H9 (cell line): ENCODE results near the gene PLA2R1. TPM values are rescaled to one million over a fixed set of nuclear protein-coding genes. Genes with fewer than 3 reads are reported as not detected.

Experiments
- DNase-seq: peaks from one replicate; pipeline ENCODE4 v3.0.0-alpha.2; 2017
- H2AFZ ChIP-seq: one replicate; pipeline ENCODE4 v1.6.1; 2013; ENCODE audit warnings: mild to moderate bottlenecking, low read length, control low read depth, moderate library complexity
- H2AK5ac ChIP-seq: 2 replicates; pipeline ENCODE4 v1.6.1; 2013; ENCODE audit warnings: low read length, control low read depth, mixed read lengths; ENCODE audit not compliant: insufficient read length
- H2BK120ac ChIP-seq: one replicate; pipeline ENCODE4 v1.6.1; 2013; ENCODE audit warnings: low read depth, mild to moderate bottlenecking, low read length, control low read depth, inconsistent platforms; ENCODE audit not compliant: poor library complexity, severe bottlenecking
- H2BK12ac ChIP-seq: 2 replicates; pipeline ENCODE4 v1.6.1; 2013; ENCODE audit warnings: low read length, control low read depth, mixed read lengths, low read depth; ENCODE audit not compliant: insufficient read length
- H2BK15ac ChIP-seq: 2 replicates; pipeline ENCODE4 v1.6.1; 2013; ENCODE audit warnings: low read depth, low read length, control low read depth
- H2BK20ac ChIP-seq: one replicate; pipeline ENCODE4 v1.6.1; 2013; ENCODE audit warnings: low read depth, mild to moderate bottlenecking, low read length, control low read depth, inconsistent platforms; ENCODE audit not compliant: poor library complexity, severe bottlenecking
- H2BK5ac ChIP-seq: 2 replicates; pipeline ENCODE4 v1.6.1; 2013; ENCODE audit warnings: low read length, control low read depth, mixed read lengths; ENCODE audit not compliant: insufficient read length
- H3K14ac ChIP-seq: 2 replicates; pipeline ENCODE4 v1.6.1; 2013; ENCODE audit warnings: low read length, control low read depth; ENCODE audit not compliant: insufficient read depth
- H3K18ac ChIP-seq: 2 replicates; pipeline ENCODE4 v1.6.1; 2013; ENCODE audit warnings: low read depth, mild to moderate bottlenecking, mixed read lengths, low read length, control low read depth; ENCODE audit not compliant: insufficient read length
- H3K23ac ChIP-seq: 2 replicates; pipeline ENCODE4 v1.6.1; 2013; ENCODE audit warnings: low read length, control low read depth, mixed read lengths, low read depth; ENCODE audit not compliant: insufficient read length
- H3K23me2 ChIP-seq: 2 replicates; pipeline ENCODE4 v1.6.1; 2013; ENCODE audit warnings: low read depth, mild to moderate bottlenecking, mixed read lengths, low read length, control low read depth; ENCODE audit not compliant: insufficient read length, poor library complexity, severe bottlenecking
- H3K27ac ChIP-seq: 2 replicates; pipeline ENCODE4 v1.5.1; 2013; ENCODE audit warnings: low read length, control low read depth, mixed read lengths, low read depth; ENCODE audit not compliant: insufficient read length
- H3K27me3 ChIP-seq: 2 replicates; pipeline ENCODE4 v1.6.1; 2013; ENCODE audit warnings: low read length, control low read depth, inconsistent platforms; ENCODE audit not compliant: insufficient read depth
- H3K4ac ChIP-seq: 2 replicates; pipeline ENCODE4 v1.6.1; 2013; ENCODE audit warnings: low read depth, mild to moderate bottlenecking, control low read depth, inconsistent platforms, low read length, moderate library complexity
- H3K4me1 ChIP-seq: 2 replicates; pipeline ENCODE4 v1.6.1; 2013; ENCODE audit warnings: low read length, control low read depth, inconsistent platforms; ENCODE audit not compliant: insufficient read depth
- H3K4me2 ChIP-seq: 2 replicates; pipeline ENCODE4 v1.6.1; 2013; ENCODE audit warnings: low read length, control low read depth, mixed read lengths; ENCODE audit not compliant: insufficient read length, insufficient read depth
- H3K56ac ChIP-seq: 2 replicates; pipeline ENCODE4 v1.6.1; 2013; ENCODE audit warnings: low read depth, mild to moderate bottlenecking, mixed read lengths, low read length, control low read depth; ENCODE audit not compliant: insufficient read length
- H3K79me1 ChIP-seq: 2 replicates; pipeline ENCODE4 v1.6.1; 2013; ENCODE audit warnings: low read depth, mild to moderate bottlenecking, moderate library complexity, low read length, control low read depth, inconsistent platforms; ENCODE audit not compliant: insufficient read depth, poor library complexity, severe bottlenecking
- H3K79me2 ChIP-seq: 2 replicates; pipeline ENCODE4 v1.6.1; 2013; ENCODE audit warnings: low read length, control low read depth, inconsistent platforms; ENCODE audit not compliant: insufficient read depth
- H3K9ac ChIP-seq: 2 replicates; pipeline ENCODE4 v1.6.1; 2013; ENCODE audit warnings: low read length, control low read depth, mixed read lengths; ENCODE audit not compliant: insufficient read length; ENCODE audit errors: extremely low read depth
- H3K9me3 ChIP-seq: one replicate; pipeline ENCODE4 v1.6.1; 2013; ENCODE audit warnings: low read depth, low read length, inconsistent platforms; ENCODE audit not compliant: control insufficient read depth
- H3T11ph ChIP-seq: one replicate; pipeline ENCODE4 v1.6.1; 2013; ENCODE audit warnings: mild to moderate bottlenecking, low read length, control low read depth, inconsistent platforms
- H4K20me1 ChIP-seq: one replicate; pipeline ENCODE4 v1.6.1; 2013; ENCODE audit not compliant: control insufficient read depth, insufficient read length, insufficient read depth
- H4K5ac ChIP-seq: 2 replicates; pipeline ENCODE4 v1.6.1; 2013; ENCODE audit warnings: low read depth, mild to moderate bottlenecking, mixed read lengths, low read length, control low read depth; ENCODE audit not compliant: insufficient read length
- H4K8ac ChIP-seq: replicated peaks from 2 replicates; pipeline ENCODE4 v1.6.1; 2013; ENCODE audit warnings: low read length, control low read depth, mixed read lengths, low read depth; ENCODE audit not compliant: insufficient read length
- H4K91ac ChIP-seq: 2 replicates; pipeline ENCODE4 v1.6.1; 2013; ENCODE audit warnings: low read depth, mild to moderate bottlenecking, moderate library complexity, mixed read lengths, low read length, control low read depth; ENCODE audit not compliant: insufficient read length
- H3K27ac Mint-ChIP-seq, 3 experiments: 2 replicates in 2 of 3; 3 replicates in 1 of 3; pipeline ENCODE4 v1.8.0; 2020 to 2021; ENCODE audit warnings: mixed read lengths in 3 of 3, mild to moderate bottlenecking in 1 of 3, moderate library complexity in 1 of 3
- H3K27me3 Mint-ChIP-seq: 2 replicates; pipeline ENCODE4 v1.8.0; 2021; ENCODE audit warnings: low read depth, mild to moderate bottlenecking, moderate library complexity, mixed read lengths
- H3K36me3 Mint-ChIP-seq, 3 experiments: 2 replicates in 2 of 3; 3 replicates in 1 of 3; pipeline ENCODE4 v1.8.0; 2020 to 2021; ENCODE audit warnings: low read depth in 3 of 3, mixed read lengths in 3 of 3; ENCODE audit not compliant: insufficient read depth in 1 of 3
- H3K4me1 Mint-ChIP-seq, 2 experiments: 2 replicates each; pipeline ENCODE4 v1.8.0; 2020; ENCODE audit warnings: mixed read lengths in 2 of 2
- H3K4me3 Mint-ChIP-seq, 2 experiments: 2 replicates in 1 of 2; 3 replicates in 1 of 2; pipeline ENCODE4 v1.8.0; 2020 to 2021; ENCODE audit warnings: mild to moderate bottlenecking in 2 of 2, mixed read lengths in 2 of 2, moderate library complexity in 1 of 2
- H3K9me3 Mint-ChIP-seq, 2 experiments: 2 replicates in 1 of 2; 3 replicates in 1 of 2; pipeline ENCODE4 v1.8.0; 2020; ENCODE audit warnings: mild to moderate bottlenecking in 2 of 2, mixed read lengths in 2 of 2, moderate library complexity in 1 of 2
- WGBS: extraction: QIAGEN DNeasy Blood & Tissue Kit; methylation state at CpG from one replicate; pipeline ENCODE4 v1.1.7; 2013; ENCODE audit warnings: missing lambda C conversion rate, low lambda C conversion rate, mixed read lengths; ENCODE audit not compliant: insufficient read length; ENCODE audit errors: extremely low coverage; 5-methylcytosine and 5-hydroxymethylcytosine counted together
- total RNA-seq: library from RNA; stranded (reverse); gene quantifications from 2 replicates; pipeline ENCODE4 v1.2.1, GENCODE V29; 2021
- TF ChIP-seq, protein P1 (sequence below): fragments of 200-600 bp; sonication (generic); conservative IDR thresholded peaks from 3 replicates; pipeline ENCODE4 v1.8.0; 2021; ENCODE audit warnings: antibody characterized with exemption, mild to moderate bottlenecking

Gene PLA2R1
- total RNA-seq, 1 experiment from 2014 or later = 0.83 TPM

DNA sequence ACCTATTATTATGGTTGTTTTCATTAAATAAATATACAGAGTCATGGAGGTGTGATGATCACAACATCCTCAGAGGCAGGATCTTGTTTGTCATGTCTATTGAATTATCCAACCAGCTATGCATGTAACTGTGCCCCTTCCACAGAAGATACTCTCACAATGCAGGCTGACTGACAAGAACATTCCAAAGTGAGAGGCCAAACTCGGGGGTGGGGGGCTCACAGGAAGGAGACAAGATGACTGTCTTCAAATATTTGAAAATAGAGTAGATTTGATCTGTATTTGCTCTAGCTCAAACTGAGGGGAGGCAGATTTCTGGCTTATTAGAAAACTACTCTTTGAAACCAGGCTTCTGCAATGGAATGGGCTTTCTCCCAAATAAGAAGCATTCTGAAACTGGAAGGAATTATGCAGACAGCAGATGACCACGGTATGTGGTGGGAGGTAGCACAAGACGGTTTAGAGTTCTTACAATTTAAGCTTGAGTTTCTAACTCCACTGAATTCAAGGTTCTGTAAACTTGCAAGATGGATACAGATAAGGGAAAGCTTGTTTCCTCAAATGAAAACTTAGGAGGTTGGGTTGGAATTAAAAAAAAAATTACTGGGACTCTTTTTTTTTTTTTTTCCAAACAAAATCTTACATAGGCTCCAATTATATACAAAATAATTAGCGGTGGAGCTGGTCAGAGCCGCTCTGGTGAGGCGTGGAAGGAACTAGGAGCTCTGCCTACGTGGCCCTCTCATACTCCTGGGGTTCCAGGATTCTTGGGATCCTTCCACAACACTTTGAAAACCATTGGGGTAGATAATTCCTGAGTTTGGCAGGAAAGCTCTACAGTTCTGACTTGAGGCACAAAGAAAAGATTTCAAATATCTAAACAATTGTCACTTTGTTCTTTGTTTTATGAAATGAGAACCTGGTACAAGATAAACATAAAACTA, 79.3 kb downstream of the PLA2R1 start:
- Histone ChIP-seq H2BK15ac (no peak overlapping the region), H3K23me2 (no peaks in the 10 kb centered on the region), H4K5ac (no peak overlapping the region), H2BK120ac (no peak overlapping the region), H4K91ac (no peak overlapping the region), H4K8ac (no peak overlapping the region), H3K18ac (no peak overlapping the region), H2AFZ (no peak overlapping the region), H2BK20ac (no peak overlapping the region), H3K79me1 (no peaks in the 10 kb centered on the region), H3K4me2 (no peak overlapping the region), H3K9ac (no peak overlapping the region), H2AK5ac (no peak overlapping the region), H3K27ac (no peak overlapping the region), H3K4ac (no peak overlapping the region), H3K4me1 (peaks cover 5% of the 10 kb centered on the region), H2BK12ac (no peak overlapping the region), H3K56ac (no peak overlapping the region), H2BK5ac (no peak overlapping the region), H3K79me2 (no peaks in the 10 kb centered on the region), H3K9me3 (no peaks in the 10 kb centered on the region), H4K20me1 (no peaks in the 10 kb centered on the region), H3K14ac (no peak overlapping the region), H3K23ac (no peak overlapping the region), H3T11ph (no peak overlapping the region), H3K27me3 (no peaks in the 10 kb centered on the region)
- Mint-ChIP-seq H3K36me3 (no peaks in the 10 kb centered on the region), H3K27me3 (no peaks in the 10 kb centered on the region), H3K9me3 (no peaks in the 10 kb centered on the region), H3K4me1 (peaks cover 15 to 16% of the 10 kb centered on the region in 2 experiments), H3K27ac (no peak overlapping the region; a peak in 1 of 7 replicates), H3K4me3 (no peak overlapping the region)
- no CpG with 5 or more reads among the region's 7 CpGs for WGBS
- TF ChIP-seq, protein P1, sequence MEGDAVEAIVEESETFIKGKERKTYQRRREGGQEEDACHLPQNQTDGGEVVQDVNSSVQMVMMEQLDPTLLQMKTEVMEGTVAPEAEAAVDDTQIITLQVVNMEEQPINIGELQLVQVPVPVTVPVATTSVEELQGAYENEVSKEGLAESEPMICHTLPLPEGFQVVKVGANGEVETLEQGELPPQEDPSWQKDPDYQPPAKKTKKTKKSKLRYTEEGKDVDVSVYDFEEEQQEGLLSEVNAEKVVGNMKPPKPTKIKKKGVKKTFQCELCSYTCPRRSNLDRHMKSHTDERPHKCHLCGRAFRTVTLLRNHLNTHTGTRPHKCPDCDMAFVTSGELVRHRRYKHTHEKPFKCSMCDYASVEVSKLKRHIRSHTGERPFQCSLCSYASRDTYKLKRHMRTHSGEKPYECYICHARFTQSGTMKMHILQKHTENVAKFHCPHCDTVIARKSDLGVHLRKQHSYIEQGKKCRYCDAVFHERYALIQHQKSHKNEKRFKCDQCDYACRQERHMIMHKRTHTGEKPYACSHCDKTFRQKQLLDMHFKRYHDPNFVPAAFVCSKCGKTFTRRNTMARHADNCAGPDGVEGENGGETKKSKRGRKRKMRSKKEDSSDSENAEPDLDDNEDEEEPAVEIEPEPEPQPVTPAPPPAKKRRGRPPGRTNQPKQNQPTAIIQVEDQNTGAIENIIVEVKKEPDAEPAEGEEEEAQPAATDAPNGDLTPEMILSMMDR = no peak
- no peak for DNase-seq
